ENCODE results near the gene TSHZ1.

TSHZ1 gene

DNA sequence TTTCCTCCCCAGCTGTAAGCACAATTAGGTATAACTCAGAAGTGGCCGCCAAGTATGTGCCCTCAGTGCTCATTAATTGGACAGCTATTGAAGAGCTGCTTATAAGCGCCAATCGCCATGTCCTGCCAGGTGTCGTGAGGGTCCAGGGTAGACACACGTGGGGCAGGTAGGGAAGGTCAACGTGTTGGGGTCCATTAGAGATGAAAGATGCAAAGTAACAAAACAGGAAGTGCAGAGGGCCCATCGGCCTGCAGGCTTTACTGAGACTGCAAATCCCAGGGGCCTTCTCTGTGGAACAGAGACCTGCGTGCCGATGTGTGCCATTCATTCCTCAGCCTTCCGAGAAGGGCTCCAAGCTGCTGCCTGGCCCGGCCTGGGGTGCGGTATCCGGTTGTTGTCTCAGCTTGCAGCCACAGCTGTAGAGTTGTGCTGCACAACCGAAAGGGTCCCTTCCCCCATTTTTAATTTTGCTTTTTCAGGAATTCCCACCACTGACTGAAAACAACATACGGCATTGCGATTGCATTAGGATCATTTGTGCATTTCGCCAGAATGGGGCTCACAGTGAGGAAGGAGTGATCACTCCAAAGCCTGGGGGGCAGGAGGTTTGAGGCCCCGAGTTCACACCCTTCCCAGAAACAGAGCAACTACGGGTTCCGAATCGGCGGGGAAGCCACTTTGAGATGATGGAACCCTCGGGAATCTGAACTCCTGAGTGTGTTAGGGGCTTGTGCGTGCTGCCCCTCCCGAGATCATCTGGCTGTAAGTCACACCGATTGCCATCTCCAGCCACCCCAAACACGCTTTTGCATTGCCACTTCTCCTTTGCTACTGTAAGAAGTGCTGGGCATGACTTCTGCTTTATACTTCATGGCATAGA, 94.3 kb downstream of the TSHZ1 start:
- ChIA-PET CTCF (no interaction called here), POLR2A (no interaction called here)
- no peaks in the 10 kb centered on the region for H3K27me3 ChIP-seq (replicated peaks in 2 of 5; ENCODE audit: control insufficient read depth in 4 of 5, insufficient read depth in 5 of 5, low read length in 4 of 5)
- H3K27ac ChIP-seq (ENCODE audit: insufficient read depth in 1 of 2, low read depth in 1 of 2, low read length in 2 of 2, poor library complexity in 1 of 2, severe bottlenecking in 2 of 2): no peak overlapping the region
- H3K4me1 ChIP-seq (ENCODE audit: control extremely low read depth in 1 of 4, control insufficient read depth in 4 of 4, insufficient read depth in 4 of 4, low read length in 3 of 4): no peaks in the 10 kb centered on the region
- H3K36me3 ChIP-seq (ENCODE audit: control insufficient read depth in 4 of 4, insufficient read depth in 4 of 4, low read length in 3 of 4): no peaks in the 10 kb centered on the region
- peaks cover 0 to 11% (median 0%) of the 10 kb centered on the region in 5 experiments for H3K9me3 ChIP-seq (ENCODE audit: control extremely low read depth in 1 of 5, control insufficient read depth in 4 of 5, insufficient read depth in 2 of 5, low read depth in 1 of 5, low read length in 4 of 5)
- 93% methylated on average over 25 of the region's 27 CpGs for WGBS (ENCODE audit: insufficient coverage)
- DNase-seq: no peak
- H3K4me3 ChIP-seq (ENCODE audit: control insufficient read depth in 1 of 7, extremely low read depth in 1 of 7, insufficient read depth in 4 of 7, low read depth in 2 of 7, low read length in 6 of 7): no peak overlapping the region

DNA sequence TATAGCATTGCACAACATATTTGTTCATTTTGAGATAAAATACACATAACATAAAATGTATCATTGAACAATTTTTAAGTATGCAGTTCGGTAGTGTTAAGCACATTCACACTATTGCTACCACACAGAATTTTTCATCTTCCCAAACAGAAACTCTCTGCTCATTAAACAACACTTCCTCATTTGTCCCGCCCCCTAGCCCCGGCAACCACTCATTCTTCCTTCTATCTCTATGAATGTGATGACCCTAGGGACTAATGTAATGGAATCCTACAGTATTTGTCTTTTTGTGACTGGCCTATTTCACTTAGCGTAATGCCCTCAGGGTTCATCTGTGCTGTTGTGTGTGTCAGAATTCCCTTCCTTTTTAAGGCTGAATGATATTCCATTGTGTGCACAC, 95.4 kb downstream of the TSHZ1 start:
- CTCF ChIA-PET: no interaction called here

DNA sequence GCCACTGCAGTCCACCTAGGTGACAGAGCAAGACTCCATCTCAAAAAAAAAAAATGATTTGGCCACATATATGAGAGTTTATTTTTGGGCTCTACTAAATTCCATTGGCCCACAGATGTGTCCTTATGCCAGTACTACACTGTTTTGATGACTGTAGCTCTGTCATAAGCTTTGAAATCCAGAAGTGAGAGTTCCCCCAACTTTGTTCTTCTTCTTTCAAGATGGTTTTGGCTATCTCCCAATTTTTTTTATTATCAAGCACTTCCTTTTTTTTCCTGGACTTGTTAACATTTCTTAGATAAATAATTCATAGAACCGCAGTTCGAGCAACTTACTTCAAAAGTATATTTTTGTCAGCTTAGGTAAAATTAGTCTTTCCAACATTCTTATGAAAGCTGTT, 96.9 kb downstream of the TSHZ1 start:
- no CpG with 5 or more reads among the region's 2 CpGs for WGBS (ENCODE audit: insufficient coverage)
- CTCF ChIA-PET: interaction anchor here (0.6 to 0.7 kb wide), 2 partner anchors 191 to 1183 kb away, joined by 3 to 4 read pairs; no protein-coding TSS in a partner anchor
- Histone ChIP-seq H3K27ac (ENCODE audit: insufficient read depth in 1 of 2, low read depth in 1 of 2, low read length in 2 of 2, poor library complexity in 1 of 2, severe bottlenecking in 2 of 2) (no peak overlapping the region), H3K27me3 (replicated peaks in 2 of 5; ENCODE audit: control insufficient read depth in 4 of 5, insufficient read depth in 5 of 5, low read length in 4 of 5) (no peaks in the 10 kb centered on the region), H3K4me3 (ENCODE audit: control insufficient read depth in 1 of 7, extremely low read depth in 1 of 7, insufficient read depth in 4 of 7, low read depth in 2 of 7, low read length in 6 of 7) (no peak overlapping the region), H3K36me3 (ENCODE audit: control insufficient read depth in 4 of 4, insufficient read depth in 4 of 4, low read length in 3 of 4) (no peaks in the 10 kb centered on the region), H3K9me3 (ENCODE audit: control extremely low read depth in 1 of 5, control insufficient read depth in 4 of 5, insufficient read depth in 2 of 5, low read depth in 1 of 5, low read length in 4 of 5) (peaks cover 0 to 11% (median 0%) of the 10 kb centered on the region in 5 experiments), H3K4me1 (ENCODE audit: control extremely low read depth in 1 of 4, control insufficient read depth in 4 of 4, insufficient read depth in 4 of 4, low read length in 3 of 4) (no peaks in the 10 kb centered on the region)
- POLR2A ChIA-PET: interaction anchor here (0.6 kb wide), 1 partner anchor 477 kb away, joined by 3 read pairs; no protein-coding TSS in a partner anchor
- DNase-seq: peak in 2 of 3 donors; percentile 35 to 37

More for the DNA sequence above, 95.4 kb downstream of the TSHZ1 start:
- H3K9me3 ChIP-seq (ENCODE audit: control extremely low read depth in 1 of 5, control insufficient read depth in 4 of 5, insufficient read depth in 2 of 5, low read depth in 1 of 5, low read length in 4 of 5): peaks cover 0 to 11% (median 0%) of the 10 kb centered on the region in 5 experiments
- WGBS (ENCODE audit: insufficient coverage): no CpG with 5 or more reads among the region's 4 CpGs
- POLR2A ChIA-PET: no interaction called here
- no peaks in the 10 kb centered on the region for H3K36me3 ChIP-seq (ENCODE audit: control insufficient read depth in 4 of 4, insufficient read depth in 4 of 4, low read length in 3 of 4)
- no peak for DNase-seq
- H3K27ac ChIP-seq (ENCODE audit: insufficient read depth in 1 of 2, low read depth in 1 of 2, low read length in 2 of 2, poor library complexity in 1 of 2, severe bottlenecking in 2 of 2): no peak overlapping the region
- H3K27me3 ChIP-seq (replicated peaks in 2 of 5; ENCODE audit: control insufficient read depth in 4 of 5, insufficient read depth in 5 of 5, low read length in 4 of 5): no peaks in the 10 kb centered on the region
- no peak overlapping the region for H3K4me3 ChIP-seq (ENCODE audit: control insufficient read depth in 1 of 7, extremely low read depth in 1 of 7, insufficient read depth in 4 of 7, low read depth in 2 of 7, low read length in 6 of 7)
- no peaks in the 10 kb centered on the region for H3K4me1 ChIP-seq (ENCODE audit: control extremely low read depth in 1 of 4, control insufficient read depth in 4 of 4, insufficient read depth in 4 of 4, low read length in 3 of 4)

DNA sequence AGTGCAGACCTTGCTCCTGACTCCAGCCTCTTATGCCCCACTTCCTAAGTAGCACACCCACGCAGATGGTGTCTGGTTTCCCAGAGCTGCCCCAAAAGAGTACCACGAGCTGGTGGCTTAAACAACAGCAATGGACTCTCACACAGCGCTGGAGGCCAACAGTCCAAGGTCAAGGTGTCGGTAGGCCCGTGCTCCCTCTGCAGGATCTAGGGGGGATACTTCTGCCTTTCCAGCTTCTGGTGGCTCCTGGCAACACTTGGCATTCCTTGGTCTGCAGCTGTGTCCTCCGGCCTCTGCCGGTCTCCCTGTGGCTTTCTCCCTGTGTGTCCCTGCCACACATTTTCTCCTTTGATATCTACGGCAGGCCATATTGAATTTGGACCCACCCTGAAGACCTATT, 99.0 kb downstream of the TSHZ1 start:
- no peak for DNase-seq
- no peaks in the 10 kb centered on the region for H3K36me3 ChIP-seq (ENCODE audit: control insufficient read depth in 4 of 4, insufficient read depth in 4 of 4, low read length in 3 of 4)
- WGBS (ENCODE audit: insufficient coverage): 91% methylated on average over 8 of the region's 8 CpGs
- ChIA-PET POLR2A (no interaction called here), CTCF (no interaction called here)
- no peaks in the 10 kb centered on the region for H3K4me1 ChIP-seq (ENCODE audit: control extremely low read depth in 1 of 4, control insufficient read depth in 4 of 4, insufficient read depth in 4 of 4, low read length in 3 of 4)
- no peaks in the 10 kb centered on the region for H3K27me3 ChIP-seq (replicated peaks in 2 of 5; ENCODE audit: control insufficient read depth in 4 of 5, insufficient read depth in 5 of 5, low read length in 4 of 5)
- no peak overlapping the region for H3K27ac ChIP-seq (ENCODE audit: insufficient read depth in 1 of 2, low read depth in 1 of 2, low read length in 2 of 2, poor library complexity in 1 of 2, severe bottlenecking in 2 of 2)
- no peak overlapping the region for H3K4me3 ChIP-seq (ENCODE audit: control insufficient read depth in 1 of 7, extremely low read depth in 1 of 7, insufficient read depth in 4 of 7, low read depth in 2 of 7, low read length in 6 of 7)
- peaks cover 0 to 11% (median 0%) of the 10 kb centered on the region in 5 experiments for H3K9me3 ChIP-seq (ENCODE audit: control extremely low read depth in 1 of 5, control insufficient read depth in 4 of 5, insufficient read depth in 2 of 5, low read depth in 1 of 5, low read length in 4 of 5)

DNA sequence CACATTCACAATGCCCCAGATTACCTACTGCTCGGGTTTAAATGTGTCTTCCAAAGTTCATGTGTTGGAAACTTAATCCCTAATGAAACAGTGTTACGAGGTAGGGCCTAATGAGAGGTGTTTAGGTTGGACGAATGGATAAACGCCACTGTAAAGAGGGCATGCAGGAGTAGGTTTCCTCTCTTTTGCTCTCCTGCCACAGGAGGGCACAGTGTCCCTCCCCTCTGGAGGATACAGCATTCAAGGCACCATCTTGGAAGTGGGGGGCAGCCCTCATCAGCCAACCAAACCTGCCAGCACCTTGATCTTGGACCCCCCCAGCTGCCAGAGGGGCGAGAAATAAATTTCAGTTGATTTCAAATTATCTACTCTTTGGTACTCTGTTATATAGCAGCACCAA, 103.5 kb downstream of the TSHZ1 start:
- Histone ChIP-seq H3K4me1 (ENCODE audit: control extremely low read depth in 1 of 4, control insufficient read depth in 4 of 4, insufficient read depth in 4 of 4, low read length in 3 of 4) (no peaks in the 10 kb centered on the region), H3K27me3 (replicated peaks in 2 of 5; ENCODE audit: control insufficient read depth in 4 of 5, insufficient read depth in 5 of 5, low read length in 4 of 5) (no peaks in the 10 kb centered on the region), H3K27ac (ENCODE audit: insufficient read depth in 1 of 2, low read depth in 1 of 2, low read length in 2 of 2, poor library complexity in 1 of 2, severe bottlenecking in 2 of 2) (no peak overlapping the region), H3K9me3 (ENCODE audit: control extremely low read depth in 1 of 5, control insufficient read depth in 4 of 5, insufficient read depth in 2 of 5, low read depth in 1 of 5, low read length in 4 of 5) (peaks cover 0 to 3% (median 0%) of the 10 kb centered on the region in 5 experiments), H3K4me3 (ENCODE audit: control insufficient read depth in 1 of 7, extremely low read depth in 1 of 7, insufficient read depth in 4 of 7, low read depth in 2 of 7, low read length in 6 of 7) (no peak overlapping the region), H3K36me3 (ENCODE audit: control insufficient read depth in 4 of 4, insufficient read depth in 4 of 4, low read length in 3 of 4) (no peaks in the 10 kb centered on the region)
- WGBS (ENCODE audit: insufficient coverage): 90% methylated on average over 2 of the region's 5 CpGs
- POLR2A ChIA-PET: no interaction called here
- DNase-seq: no peak
- CTCF ChIA-PET: no interaction called here

DNA sequence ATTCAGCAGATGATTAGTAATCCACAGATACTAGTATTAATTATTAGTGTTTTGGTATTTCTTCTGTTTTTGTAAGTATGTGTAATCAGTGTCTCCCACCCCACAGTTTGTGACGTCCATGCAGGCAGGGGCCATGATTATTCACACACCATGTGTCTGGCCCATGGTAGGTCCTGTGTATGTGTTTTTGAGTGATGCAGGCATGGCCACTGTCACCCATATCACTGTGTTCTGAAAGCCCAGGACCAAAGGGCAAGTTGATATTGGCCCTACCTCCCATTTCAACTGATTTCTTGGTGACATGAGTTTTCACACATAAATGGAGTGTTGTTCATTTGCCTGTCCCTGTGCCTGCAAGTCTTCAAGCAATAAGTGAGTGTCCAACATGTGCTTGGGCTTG, 104.0 kb downstream of the TSHZ1 start:
- H3K27ac ChIP-seq (ENCODE audit: insufficient read depth in 1 of 2, low read depth in 1 of 2, low read length in 2 of 2, poor library complexity in 1 of 2, severe bottlenecking in 2 of 2): no peak overlapping the region
- POLR2A ChIA-PET: no interaction called here
- DNase-seq: no peak
- H3K4me3 ChIP-seq (ENCODE audit: control insufficient read depth in 1 of 7, extremely low read depth in 1 of 7, insufficient read depth in 4 of 7, low read depth in 2 of 7, low read length in 6 of 7): no peak overlapping the region
- CTCF ChIA-PET: no interaction called here
- H3K9me3 ChIP-seq (ENCODE audit: control extremely low read depth in 1 of 5, control insufficient read depth in 4 of 5, insufficient read depth in 2 of 5, low read depth in 1 of 5, low read length in 4 of 5): no peaks in the 10 kb centered on the region
- H3K4me1 ChIP-seq (ENCODE audit: control extremely low read depth in 1 of 4, control insufficient read depth in 4 of 4, insufficient read depth in 4 of 4, low read length in 3 of 4): no peaks in the 10 kb centered on the region
- H3K36me3 ChIP-seq (ENCODE audit: control insufficient read depth in 4 of 4, insufficient read depth in 4 of 4, low read length in 3 of 4): no peaks in the 10 kb centered on the region
- H3K27me3 ChIP-seq (replicated peaks in 2 of 5; ENCODE audit: control insufficient read depth in 4 of 5, insufficient read depth in 5 of 5, low read length in 4 of 5): no peaks in the 10 kb centered on the region
- no CpG with 5 or more reads among the region's 1 CpG for WGBS (ENCODE audit: insufficient coverage)

DNA sequence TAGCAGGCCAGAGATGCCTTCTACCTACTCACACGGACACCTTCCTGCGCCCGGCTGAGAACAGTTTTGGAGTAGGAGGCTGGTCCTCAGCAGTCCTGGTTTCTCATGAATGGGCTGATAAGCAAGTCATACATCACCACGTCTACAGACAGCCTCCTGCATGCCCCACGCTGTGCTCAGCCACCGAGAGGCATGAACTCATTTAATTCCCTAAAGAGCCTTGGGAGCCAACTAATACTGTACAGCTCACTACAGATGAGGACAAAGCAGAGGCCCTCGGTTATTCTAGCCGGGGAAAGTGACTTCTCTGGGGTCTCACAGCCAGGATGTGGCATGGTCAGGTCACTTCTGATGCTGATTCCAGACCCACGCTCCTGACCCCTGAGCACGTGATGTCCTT, 105.6 kb downstream of the TSHZ1 start:
- ChIA-PET POLR2A (no interaction called here), CTCF (no interaction called here)
- Histone ChIP-seq H3K9me3 (ENCODE audit: control extremely low read depth in 1 of 5, control insufficient read depth in 4 of 5, insufficient read depth in 2 of 5, low read depth in 1 of 5, low read length in 4 of 5) (no peaks in the 10 kb centered on the region), H3K27me3 (replicated peaks in 2 of 5; ENCODE audit: control insufficient read depth in 4 of 5, insufficient read depth in 5 of 5, low read length in 4 of 5) (no peaks in the 10 kb centered on the region), H3K27ac (ENCODE audit: insufficient read depth in 1 of 2, low read depth in 1 of 2, low read length in 2 of 2, poor library complexity in 1 of 2, severe bottlenecking in 2 of 2) (no peak overlapping the region), H3K4me3 (ENCODE audit: control insufficient read depth in 1 of 7, extremely low read depth in 1 of 7, insufficient read depth in 4 of 7, low read depth in 2 of 7, low read length in 6 of 7) (no peak overlapping the region), H3K36me3 (ENCODE audit: control insufficient read depth in 4 of 4, insufficient read depth in 4 of 4, low read length in 3 of 4) (no peaks in the 10 kb centered on the region), H3K4me1 (ENCODE audit: control extremely low read depth in 1 of 4, control insufficient read depth in 4 of 4, insufficient read depth in 4 of 4, low read length in 3 of 4) (no peaks in the 10 kb centered on the region)
- no peak for DNase-seq
- 94% methylated on average over 10 of the region's 10 CpGs for WGBS (ENCODE audit: insufficient coverage)

All from common myeloid progenitor, CD34-positive (primary cell).